GM19043 (cell line): ENCODE measurements around the gene CLSTN2.

Experiments
- ATAC-seq: cut with Tn5 transposase; IDR thresholded peaks from one replicate; pipeline ENCODE4 v1.9.1; 2021; ENCODE audit warnings: low read depth; ENCODE audit not compliant: unreplicated experiment

Gene CLSTN2

GRCh38 chr3:139941580-139941979 is 6.6 kb downstream of the CLSTN2 start:
- no peak for ATAC-seq

GRCh38 chr3:139944256-139944910 is 9.4 kb downstream of the CLSTN2 start:
- no peak for ATAC-seq

GRCh38 chr3:139945386-139945785 is 10.4 kb downstream of the CLSTN2 start:
- ATAC-seq = no peak

GRCh38 chr3:139945942-139946341 is 11.0 kb downstream of the CLSTN2 start:
- no peak for ATAC-seq

GRCh38 chr3:139948467-139948866 is 13.5 kb downstream of the CLSTN2 start:
- ATAC-seq = no peak

GRCh38 chr3:139948898-139949297 is 13.9 kb downstream of the CLSTN2 start:
- ATAC-seq = no peak

- ATAC-seq = no peak
These were observed 18.3 kb downstream of the CLSTN2 start for GRCh38 chr3:139953131-139953910.

GRCh38 chr3:139954146-139954860 is 19.3 kb downstream of the CLSTN2 start:
- no peak for ATAC-seq

GRCh38 chr3:139957844-139958243 is 22.9 kb downstream of the CLSTN2 start:
- no peak for ATAC-seq

GRCh38 chr3:139969386-139969785 is 34.4 kb downstream of the CLSTN2 start:
- no peak for ATAC-seq

GRCh38 chr3:139970526-139970925 is 35.5 kb downstream of the CLSTN2 start:
- no peak for ATAC-seq

- ATAC-seq = no peak
These were observed 39.9 kb downstream of the CLSTN2 start for GRCh38 chr3:139974809-139975425.

- ATAC-seq = no peak
These were observed 40.8 kb downstream of the CLSTN2 start for GRCh38 chr3:139975594-139976365.

GRCh38 chr3:139978966-139979365 is 44.0 kb downstream of the CLSTN2 start:
- ATAC-seq = no peak

- no peak for ATAC-seq
These were observed 45.0 kb downstream of the CLSTN2 start for GRCh38 chr3:139979991-139980390.

GRCh38 chr3:139982404-139982803 is 47.4 kb downstream of the CLSTN2 start:
- no peak for ATAC-seq

GRCh38 chr3:139985576-139985975 is 50.6 kb downstream of the CLSTN2 start:
- no peak for ATAC-seq

GRCh38 chr3:139987908-139988307 is 52.9 kb downstream of the CLSTN2 start:
- ATAC-seq = no peak

GRCh38 chr3:139988472-139989156 is 53.6 kb downstream of the CLSTN2 start:
- ATAC-seq = no peak

GRCh38 chr3:139994891-139995290 is 59.9 kb downstream of the CLSTN2 start:
- no peak for ATAC-seq
